HUES64 (cell line): Measurements from ENCODE around the gene HGFAC.

Source experiments
- H3K27ac ChIP-seq: 2 replicates; pipeline ENCODE4 v1.7.0; 2013; ENCODE audit warnings: low read depth, low read length, inconsistent platforms
- H3K27me3 ChIP-seq: 2 replicates; pipeline ENCODE4 v1.6.1; 2013; ENCODE audit warnings: mild to moderate bottlenecking, low read length; ENCODE audit not compliant: insufficient read depth
- H3K36me3 ChIP-seq: 2 replicates; pipeline ENCODE4 v1.6.1; 2013; ENCODE audit warnings: mild to moderate bottlenecking, low read length; ENCODE audit not compliant: insufficient read depth
- H3K4me1 ChIP-seq: 2 replicates; pipeline ENCODE4 v1.6.1; 2013; ENCODE audit warnings: mild to moderate bottlenecking, low read length, moderate library complexity; ENCODE audit not compliant: insufficient read depth
- H3K4me3 ChIP-seq: 2 replicates; pipeline ENCODE4 v1.5.1; 2013; ENCODE audit warnings: mild to moderate bottlenecking, low read length, moderate library complexity
- H3K9ac ChIP-seq: 2 replicates; pipeline ENCODE4 v1.6.1; 2013; ENCODE audit warnings: mild to moderate bottlenecking, low read depth, low read length
- H3K9me3 ChIP-seq: 2 replicates; pipeline ENCODE4 v1.6.1; 2013; ENCODE audit warnings: low read depth, low read length; ENCODE audit not compliant: insufficient read depth
- WGBS: fragments of 150-250, 120-280 bp; methylation state at CpG from one replicate; pipeline ENCODE4 v1.1.7; 2013; ENCODE audit warnings: missing lambda C conversion rate; 5-methylcytosine and 5-hydroxymethylcytosine counted together

The HGFAC gene

GRCh38 chr4:3411676-3412075, 30.1 kb upstream of the HGFAC start:
- WGBS, result 92% methylated on average over 17 of the region's 17 CpGs
- Histone ChIP-seq H3K27me3 (no peaks in the 10 kb centered on the region), H3K4me3 (no peak overlapping the region), H3K9me3 (no peaks in the 10 kb centered on the region), H3K36me3 (0 out of 2 replicates have a peak, but pooled peaks cover under 1% of the 10 kb centered on the region), H3K9ac (no peak overlapping the region), H3K27ac (no peak overlapping the region), H3K4me1 (no peaks in the 10 kb centered on the region)

GRCh38 chr4:3412257-3413020, 29.3 kb upstream of the HGFAC start:
- Histone ChIP-seq H3K9me3 (no peaks in the 10 kb centered on the region), H3K27me3 (no peaks in the 10 kb centered on the region), H3K9ac (no peak overlapping the region), H3K4me3 (no peak overlapping the region), H3K27ac (no peak overlapping the region), H3K4me1 (no peaks in the 10 kb centered on the region), H3K36me3 (0 out of 2 replicates have a peak, but pooled peaks cover 8% of the 10 kb centered on the region)
- 90% methylated on average over 23 of the region's 24 CpGs for WGBS

- Histone ChIP-seq H3K27ac (no peak overlapping the region), H3K27me3 (no peaks in the 10 kb centered on the region), H3K4me3 (no peak overlapping the region), H3K4me1 (no peaks in the 10 kb centered on the region), H3K9ac (no peak overlapping the region), H3K36me3 (peaks cover 12% of the 10 kb centered on the region; the same call in 1 of the 2 replicates), H3K9me3 (no peaks in the 10 kb centered on the region)
- WGBS, result 94% methylated on average over 29 of the region's 29 CpGs
Measured at GRCh38 chr4:3413217-3413671, 28.5 kb upstream of the HGFAC start.

GRCh38 chr4:3413675-3414420, 27.9 kb upstream of the HGFAC start:
- Histone ChIP-seq H3K9me3 (no peaks in the 10 kb centered on the region), H3K27ac (0 out of 2 replicates have a peak overlapping the region, but pooled peaks have one; percentile 13), H3K4me1 (no peaks in the 10 kb centered on the region), H3K4me3 (no peak overlapping the region), H3K36me3 (peaks cover 12% of the 10 kb centered on the region; the same call in 1 of the 2 replicates), H3K27me3 (no peaks in the 10 kb centered on the region), H3K9ac (no peak overlapping the region)
- WGBS, result 93% methylated on average over 32 of the region's 32 CpGs

GRCh38 chr4:3414421-3415279, 27.1 kb upstream of the HGFAC start:
- Histone ChIP-seq H3K27ac (0 out of 2 replicates have a peak overlapping the region, but pooled peaks have one; percentile 18), H3K4me1 (no peaks in the 10 kb centered on the region), H3K9ac (no peak overlapping the region), H3K9me3 (no peaks in the 10 kb centered on the region), H3K27me3 (no peaks in the 10 kb centered on the region), H3K36me3 (peaks cover 12% of the 10 kb centered on the region; the same call in 1 of the 2 replicates), H3K4me3 (no peak overlapping the region)
- 93% methylated on average over 34 of the region's 37 CpGs for WGBS

GRCh38 chr4:3415471-3416141, 26.2 kb upstream of the HGFAC start:
- H3K4me3 ChIP-seq, result no peak overlapping the region
- H3K27ac ChIP-seq, result no peak overlapping the region
- H3K27me3 ChIP-seq, result no peaks in the 10 kb centered on the region
- H3K36me3 ChIP-seq, result peaks cover 12% of the 10 kb centered on the region; the same call in 1 of the 2 replicates
- WGBS, result 94% methylated on average over 33 of the region's 33 CpGs
- no peaks in the 10 kb centered on the region for H3K9me3 ChIP-seq
- H3K9ac ChIP-seq, result no peak overlapping the region
- H3K4me1 ChIP-seq, result no peaks in the 10 kb centered on the region

GRCh38 chr4:3416270-3416669, 25.5 kb upstream of the HGFAC start:
- Histone ChIP-seq H3K4me3 (no peak overlapping the region), H3K36me3 (peaks cover 12% of the 10 kb centered on the region; the same call in 1 of the 2 replicates), H3K9ac (no peak overlapping the region), H3K9me3 (no peaks in the 10 kb centered on the region), H3K27me3 (no peaks in the 10 kb centered on the region), H3K4me1 (no peaks in the 10 kb centered on the region), H3K27ac (no peak overlapping the region)
- 89% methylated on average over 18 of the region's 18 CpGs for WGBS

GRCh38 chr4:3416821-3417221, 24.9 kb upstream of the HGFAC start:
- H3K27ac ChIP-seq, result no peak overlapping the region
- no peaks in the 10 kb centered on the region for H3K9me3 ChIP-seq
- no peak overlapping the region for H3K9ac ChIP-seq
- peaks cover 12% of the 10 kb centered on the region; the same call in 1 of the 2 replicates for H3K36me3 ChIP-seq
- no peak overlapping the region for H3K4me3 ChIP-seq
- H3K4me1 ChIP-seq, result no peaks in the 10 kb centered on the region
- 95% methylated on average over 17 of the region's 17 CpGs for WGBS
- no peaks in the 10 kb centered on the region for H3K27me3 ChIP-seq

- no peaks in the 10 kb centered on the region for H3K4me1 ChIP-seq
- 95% methylated on average over 20 of the region's 21 CpGs for WGBS
Measured at GRCh38 chr4:3417448-3417847, 24.3 kb upstream of the HGFAC start.

GRCh38 chr4:3418029-3418762, 23.6 kb upstream of the HGFAC start:
- no peak overlapping the region for H3K9ac ChIP-seq
- no peak overlapping the region for H3K4me3 ChIP-seq
- H3K9me3 ChIP-seq, result no peaks in the 10 kb centered on the region
- no peaks in the 10 kb centered on the region for H3K27me3 ChIP-seq
- 94% methylated on average over 22 of the region's 22 CpGs for WGBS
- no peaks in the 10 kb centered on the region for H3K4me1 ChIP-seq
- no peak overlapping the region for H3K27ac ChIP-seq
- H3K36me3 ChIP-seq, result peaks cover 12% of the 10 kb centered on the region; the same call in 1 of the 2 replicates

More at GRCh38 chr4:3417448-3417847, 24.3 kb upstream of the HGFAC start:
- Histone ChIP-seq H3K27ac (no peak overlapping the region), H3K27me3 (no peaks in the 10 kb centered on the region), H3K4me3 (no peak overlapping the region), H3K9ac (no peak overlapping the region), H3K9me3 (no peaks in the 10 kb centered on the region), H3K36me3 (peaks cover 12% of the 10 kb centered on the region; the same call in 1 of the 2 replicates)
